GM20000 (cell line): Measurements from ENCODE around the gene DCAF4.

Source experiments
- DNase-seq: peaks from one replicate; pipeline ENCODE4 v3.0.0; 2012; ENCODE audit warnings: low spot score
- TF ChIP-seq, protein P1 (sequence below): IDR thresholded peaks from 2 replicates; pipeline ENCODE4 v1.5.1; 2012; ENCODE audit warnings: mild to moderate bottlenecking, control low read depth; ENCODE audit errors: extremely low read depth, missing control alignments

Gene DCAF4

DNA sequence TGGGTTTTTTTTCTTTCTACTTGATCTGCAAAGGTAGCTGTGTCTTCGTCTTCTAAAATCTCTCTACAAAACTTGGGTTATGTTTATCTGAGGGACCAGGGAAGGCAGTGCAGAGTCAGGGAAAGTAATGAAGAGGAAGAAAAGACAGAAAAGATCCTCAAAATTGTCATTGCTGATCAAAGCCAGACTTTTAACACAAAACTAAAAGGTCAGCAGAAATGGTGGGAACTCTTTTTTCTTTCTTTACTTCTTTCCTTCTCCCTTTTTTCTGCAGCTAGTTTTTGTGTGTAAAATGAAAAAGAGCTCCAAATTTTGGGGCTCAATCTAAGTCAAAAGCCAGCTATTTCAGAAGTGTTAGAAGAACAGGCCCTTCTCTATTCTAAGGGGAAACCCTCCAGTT lies 44.2 kb upstream of the DCAF4 start:
- TF ChIP-seq, protein P1, sequence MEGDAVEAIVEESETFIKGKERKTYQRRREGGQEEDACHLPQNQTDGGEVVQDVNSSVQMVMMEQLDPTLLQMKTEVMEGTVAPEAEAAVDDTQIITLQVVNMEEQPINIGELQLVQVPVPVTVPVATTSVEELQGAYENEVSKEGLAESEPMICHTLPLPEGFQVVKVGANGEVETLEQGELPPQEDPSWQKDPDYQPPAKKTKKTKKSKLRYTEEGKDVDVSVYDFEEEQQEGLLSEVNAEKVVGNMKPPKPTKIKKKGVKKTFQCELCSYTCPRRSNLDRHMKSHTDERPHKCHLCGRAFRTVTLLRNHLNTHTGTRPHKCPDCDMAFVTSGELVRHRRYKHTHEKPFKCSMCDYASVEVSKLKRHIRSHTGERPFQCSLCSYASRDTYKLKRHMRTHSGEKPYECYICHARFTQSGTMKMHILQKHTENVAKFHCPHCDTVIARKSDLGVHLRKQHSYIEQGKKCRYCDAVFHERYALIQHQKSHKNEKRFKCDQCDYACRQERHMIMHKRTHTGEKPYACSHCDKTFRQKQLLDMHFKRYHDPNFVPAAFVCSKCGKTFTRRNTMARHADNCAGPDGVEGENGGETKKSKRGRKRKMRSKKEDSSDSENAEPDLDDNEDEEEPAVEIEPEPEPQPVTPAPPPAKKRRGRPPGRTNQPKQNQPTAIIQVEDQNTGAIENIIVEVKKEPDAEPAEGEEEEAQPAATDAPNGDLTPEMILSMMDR: no peak
- no peak for DNase-seq

DNA sequence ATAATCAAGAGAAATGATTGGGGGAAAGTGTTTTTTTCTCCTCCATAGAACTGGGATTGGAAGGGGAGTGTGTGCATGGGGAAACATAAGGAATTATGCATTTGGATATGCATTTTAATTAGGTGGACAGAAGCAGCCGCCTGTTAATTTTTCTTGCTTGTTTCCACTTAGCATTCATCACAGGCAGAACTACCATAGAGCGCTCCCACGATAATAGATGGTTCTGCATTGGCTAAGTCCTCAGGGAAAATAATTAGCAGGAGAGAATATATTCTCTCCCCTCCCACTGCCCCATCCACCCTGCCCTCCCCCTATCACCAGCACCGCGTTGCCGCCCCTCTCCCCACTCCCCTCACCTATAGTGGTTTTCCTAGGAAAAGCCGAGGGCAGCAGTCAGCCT lies 43.8 kb upstream of the DCAF4 start:
- no peak for DNase-seq

DNA sequence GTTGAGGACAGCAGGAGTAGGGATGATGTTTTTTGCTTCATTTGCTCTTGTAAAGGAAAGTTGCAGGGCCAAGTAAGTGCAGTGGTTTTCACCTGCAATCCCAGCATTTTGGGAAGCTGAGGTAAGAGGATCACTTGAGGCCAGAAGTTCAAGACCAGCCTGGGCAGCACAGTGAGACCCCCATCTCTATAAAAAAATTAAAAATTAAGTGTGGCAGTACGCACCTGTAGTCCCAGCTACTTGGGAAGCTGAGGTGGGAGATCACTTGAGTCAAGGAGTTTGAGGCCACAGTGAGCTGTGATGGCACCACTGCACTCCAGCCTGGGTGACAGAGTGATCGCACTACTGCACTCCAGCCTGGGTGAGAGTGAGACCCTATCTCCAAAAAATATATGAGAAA lies 43.2 kb upstream of the DCAF4 start:
- TF ChIP-seq, protein P1: no peak
- no peak for DNase-seq

More for the DNA sequence above, 43.8 kb upstream of the DCAF4 start:
- TF ChIP-seq, protein P1: no peak

DNA sequence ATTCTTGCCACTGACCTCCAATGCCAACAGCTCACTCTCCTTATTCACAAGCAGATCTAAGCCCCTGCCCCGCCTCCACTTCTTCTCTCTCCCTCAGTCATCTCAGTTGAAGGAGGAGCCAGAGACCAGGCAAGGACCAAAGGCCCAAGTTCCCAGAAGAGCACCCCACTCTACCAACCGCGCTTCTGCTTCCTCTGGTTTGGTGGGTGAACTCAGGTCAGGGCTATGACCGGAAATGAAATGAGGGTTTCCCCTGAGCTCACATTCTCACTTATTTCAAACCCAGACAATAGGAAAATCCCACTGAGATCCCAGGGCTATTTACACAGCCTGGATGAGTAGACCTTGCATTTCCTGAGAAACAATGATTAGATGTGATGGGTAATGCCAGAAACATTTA lies 42.3 kb upstream of the DCAF4 start:
- TF ChIP-seq, protein P1: no peak
- DNase-seq: peak; percentile 44

DNA sequence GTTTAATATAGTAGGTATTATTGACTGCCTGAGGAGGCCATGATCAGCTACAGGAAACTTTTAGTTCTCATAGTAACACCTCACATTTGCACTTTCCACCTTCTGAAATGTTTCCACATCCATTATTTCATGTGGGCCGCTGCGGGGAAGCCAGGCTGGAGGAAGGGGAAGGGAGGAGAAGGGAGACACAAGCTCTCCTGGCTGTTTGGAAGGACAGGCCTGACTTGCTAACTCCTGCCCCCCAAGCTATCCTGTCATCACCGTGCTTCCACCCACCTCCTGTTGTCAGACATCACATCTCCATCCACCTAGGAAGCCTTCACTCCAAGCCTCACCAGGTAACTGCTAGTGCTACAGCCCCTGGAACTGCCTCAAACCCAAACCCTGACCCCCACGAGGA lies 41.9 kb upstream of the DCAF4 start:
- TF ChIP-seq, protein P1: no peak
- no peak for DNase-seq

DNA sequence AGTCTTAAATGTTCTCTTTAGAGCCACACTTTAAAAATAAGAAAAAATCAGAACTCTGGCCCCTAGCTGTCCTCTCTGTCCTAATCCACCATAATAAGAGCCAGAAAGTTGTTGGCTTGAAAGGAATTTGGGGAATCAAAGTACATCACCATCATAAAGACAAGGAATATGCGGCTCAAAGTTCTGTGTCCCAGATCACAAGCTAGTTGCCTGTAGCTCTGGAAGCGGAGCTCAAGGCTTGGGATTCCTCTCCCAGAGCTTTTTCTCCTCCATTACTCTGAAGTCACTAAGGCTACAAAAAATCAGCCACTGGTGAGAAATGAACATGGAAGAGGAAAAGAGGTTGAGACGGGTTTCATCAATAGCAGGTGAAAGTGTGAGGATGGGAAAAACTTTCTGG lies 38.8 kb upstream of the DCAF4 start:
- TF ChIP-seq, protein P1: no peak
- DNase-seq: no peak

DNA sequence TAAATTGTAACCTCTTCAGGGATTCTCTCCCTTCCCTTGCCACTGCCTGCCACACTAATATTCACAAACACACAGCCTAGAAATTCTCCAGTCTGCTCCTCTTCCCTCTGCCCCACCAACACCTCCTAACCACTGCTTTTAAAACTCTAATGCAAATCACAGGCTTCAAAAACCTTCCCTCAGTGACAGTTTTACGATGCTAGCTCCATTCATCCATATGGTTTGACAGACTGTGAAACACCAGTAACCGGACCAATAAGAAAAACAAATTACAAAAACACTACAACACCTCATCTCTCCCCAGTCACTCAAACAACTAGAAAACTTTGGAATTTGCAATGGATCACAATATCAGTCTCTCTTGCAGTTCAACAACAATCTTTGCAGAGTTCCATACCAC lies 38.1 kb upstream of the DCAF4 start:
- TF ChIP-seq, protein P1: no peak
- no peak for DNase-seq

DNA sequence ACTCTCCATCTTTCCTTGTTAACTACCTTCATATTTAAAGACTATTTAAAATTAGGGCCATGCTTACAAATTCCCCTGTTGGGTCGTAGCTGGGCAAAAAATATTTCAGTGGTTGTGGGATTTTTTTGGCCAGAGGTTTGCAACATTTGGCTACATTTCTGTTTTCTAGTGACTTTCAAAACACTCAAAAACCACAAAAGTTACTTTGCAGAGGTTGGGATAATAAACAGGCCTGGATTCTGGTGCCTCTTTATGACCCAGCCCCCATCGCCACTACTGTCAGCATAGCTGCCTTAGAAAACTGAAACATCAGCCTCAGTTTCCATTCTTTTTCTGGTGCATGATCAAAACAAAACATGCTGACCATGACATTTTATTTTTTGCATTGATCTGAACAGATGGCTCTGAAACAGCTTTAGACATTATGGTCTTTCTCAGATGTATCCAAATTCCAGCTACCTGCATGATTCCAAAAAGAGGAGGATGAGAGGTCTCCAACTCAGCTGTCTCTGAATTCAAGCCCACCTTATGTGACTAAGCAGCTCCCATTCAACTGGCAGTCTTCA lies 37.5 kb upstream of the DCAF4 start:
- no peak for DNase-seq
- TF ChIP-seq, protein P1: no peak
